C4-2B (cell line): Measurements from ENCODE around the gene BRD7.

Experiments
- CTCF ChIP-seq: fragments of 450-650 bp; conservative IDR thresholded peaks from 2 replicates; pipeline ENCODE4 v1.5.1; 2017; ENCODE audit warnings: mild to moderate bottlenecking
- ZFX ChIP-seq: fragments of 450-650 bp; IDR thresholded peaks from 2 replicates; pipeline ENCODE4 v1.6.1; 2017

- no peak for TF ChIP-seq CTCF
- TF ChIP-seq ZFX, result no peak
Observed at GRCh38 chr16:50371936-50372595, 3.3 kb upstream of the BRD7 start.
